Renal cortex interstitium (tissue), 11 donors: Measurements from ENCODE around the gene EXOC6B. TPM values are rescaled to one million over a fixed set of nuclear protein-coding genes. Genes with fewer than 3 reads are reported as not detected.

ENCODE experiments used
- DNase-seq, 11 donors: peaks; one replicate each; pipeline ENCODE4 v3.0.0-alpha.2; 2013; ENCODE audit warnings: low read depth in 9 of 11, low spot score in 4 of 11; ENCODE audit errors: extremely low read depth in 1 of 11
- polyA plus RNA-seq, 3 donors: library from polyadenylated mRNA; unstranded; fragments of 120-200 nt; gene quantifications; one replicate each; pipeline ENCODE4 v1.2.1, GENCODE V29; 2013; ENCODE audit not compliant: insufficient read length in 3 of 3

EXOC6B gene
- polyA plus RNA-seq, 3 donors, result 22.2 to 24.2 (median 22.7) TPM

DNA sequence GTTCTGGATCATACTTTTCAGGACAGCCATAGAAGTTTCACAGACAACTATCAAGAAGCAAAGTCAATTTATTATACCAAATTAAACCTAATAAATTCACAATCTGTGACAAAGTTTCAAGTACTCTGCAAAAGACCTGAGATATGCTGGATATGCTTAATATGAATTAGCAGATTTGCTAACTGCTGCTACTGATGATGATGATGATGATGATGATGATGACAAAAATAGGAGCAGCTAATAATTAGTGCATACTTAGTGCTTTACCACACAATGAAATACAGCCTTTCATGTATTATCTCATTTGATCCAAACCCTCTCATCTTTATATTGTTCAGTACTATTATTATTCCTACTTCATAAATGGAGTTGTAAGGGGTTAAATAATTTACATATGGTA, 462.4 kb downstream of the EXOC6B start:
- no peak for DNase-seq

DNA sequence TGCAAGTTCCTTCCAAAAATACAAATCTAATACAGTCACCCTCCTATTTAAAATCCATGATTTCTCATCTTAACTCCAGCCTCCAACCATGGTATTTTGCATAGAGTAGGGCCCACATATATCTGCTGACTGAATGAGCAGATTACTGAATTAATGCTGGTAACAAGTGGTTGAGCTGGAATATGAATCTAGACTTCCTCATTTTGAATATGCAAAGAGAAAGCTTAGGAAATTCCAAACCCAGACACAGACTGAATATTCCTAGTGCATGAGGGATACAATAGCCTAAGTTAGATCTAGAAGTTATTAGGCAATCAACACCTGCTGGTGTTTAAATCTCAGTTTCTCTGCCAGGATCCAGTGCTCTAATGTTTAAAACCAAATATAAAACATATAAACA, 463.1 kb downstream of the EXOC6B start:
- DNase-seq, result no peak

GRCh38 chr2:72361521-72361920, 464.3 kb downstream of the EXOC6B start:
- no peak for DNase-seq

DNA sequence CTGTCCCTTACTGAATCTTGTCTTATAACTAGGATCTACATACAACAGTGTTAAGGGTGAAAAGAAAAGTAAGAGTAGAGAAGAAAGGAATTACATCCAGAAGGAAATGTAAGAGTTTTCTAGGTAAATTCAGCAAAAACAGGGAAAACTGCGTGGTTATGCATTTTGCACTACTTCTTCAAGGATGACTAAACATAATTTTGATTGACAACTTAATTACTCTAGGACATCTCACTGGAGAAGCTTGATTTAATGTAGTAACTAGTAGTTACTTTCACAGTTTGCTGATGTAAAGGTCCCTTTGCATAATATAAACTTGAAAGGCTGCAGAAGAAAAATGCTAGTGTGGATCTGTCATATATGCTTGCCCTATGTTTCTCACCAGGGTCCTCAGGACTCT, 464.8 kb downstream of the EXOC6B start:
- no peak for DNase-seq

GRCh38 chr2:72350852-72351251, 475.0 kb downstream of the EXOC6B start:
- DNase-seq, result no peak

DNA sequence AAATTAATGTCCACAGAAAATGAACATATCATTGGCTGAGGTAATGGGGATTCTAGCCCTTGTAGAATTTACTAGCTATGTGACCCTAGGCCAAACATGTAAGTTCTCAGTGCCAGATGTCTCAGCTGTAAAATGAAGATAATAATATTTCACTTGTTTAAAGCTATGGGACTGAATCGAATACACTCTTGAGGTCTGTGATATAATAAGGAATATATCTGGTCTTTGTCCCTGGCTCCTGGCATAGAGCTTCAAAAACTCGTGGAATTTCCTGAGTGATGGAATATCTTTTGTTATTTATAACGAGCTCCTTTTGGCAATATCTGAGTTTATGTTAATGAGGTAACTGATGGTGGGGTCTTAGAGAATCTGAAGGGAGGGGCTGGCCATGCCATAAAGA, 476.8 kb downstream of the EXOC6B start:
- no peak for DNase-seq

DNA sequence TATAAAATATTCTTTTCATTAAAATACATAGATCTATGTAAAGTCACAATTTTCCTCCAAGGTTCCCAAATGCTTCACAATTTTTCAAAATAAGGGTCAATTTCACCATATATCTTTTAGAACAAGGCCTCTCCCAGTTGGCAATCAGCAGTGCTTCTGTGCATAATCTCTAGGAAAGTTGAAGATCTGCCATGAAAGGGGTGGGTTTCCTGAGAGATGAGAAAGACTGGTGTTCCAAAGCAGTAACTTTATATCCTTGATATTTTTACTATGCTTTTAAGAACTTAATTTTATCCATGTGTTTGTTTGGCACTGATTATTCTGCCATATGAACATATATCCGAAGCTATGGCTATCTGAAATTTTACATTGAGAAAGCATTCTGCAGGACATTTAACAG, 478.8 kb downstream of the EXOC6B start:
- DNase-seq, result no peak

GRCh38 chr2:72341639-72342038, 484.2 kb downstream of the EXOC6B start:
- no peak for DNase-seq

GRCh38 chr2:72340665-72341064, 485.2 kb downstream of the EXOC6B start:
- DNase-seq, result no peak

GRCh38 chr2:72338076-72338475, 487.8 kb downstream of the EXOC6B start:
- DNase-seq, result no peak

DNA sequence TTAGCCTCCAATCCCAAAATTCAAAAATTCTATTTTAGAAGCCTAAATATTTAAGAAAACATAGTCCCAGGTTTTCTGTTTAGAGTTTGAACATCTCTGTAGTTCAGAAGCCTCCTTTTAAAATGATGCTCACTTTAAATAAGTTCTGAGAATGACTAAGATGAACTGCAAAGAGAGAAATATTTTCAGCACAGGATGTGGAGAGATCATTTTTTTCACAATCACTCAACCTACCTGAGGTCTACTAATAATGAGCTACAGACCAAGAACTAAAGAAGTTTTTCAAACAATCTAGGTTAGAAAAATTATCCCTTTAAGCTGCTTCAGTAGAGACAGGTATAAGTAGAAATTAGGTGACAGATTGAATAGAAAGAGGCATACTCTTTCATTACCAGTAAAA, 493.1 kb downstream of the EXOC6B start:
- no peak for DNase-seq

GRCh38 chr2:72330652-72331051, 495.2 kb downstream of the EXOC6B start:
- peak in 9 of 11 donors; percentile 7 to 35 (median 23) for DNase-seq

DNA sequence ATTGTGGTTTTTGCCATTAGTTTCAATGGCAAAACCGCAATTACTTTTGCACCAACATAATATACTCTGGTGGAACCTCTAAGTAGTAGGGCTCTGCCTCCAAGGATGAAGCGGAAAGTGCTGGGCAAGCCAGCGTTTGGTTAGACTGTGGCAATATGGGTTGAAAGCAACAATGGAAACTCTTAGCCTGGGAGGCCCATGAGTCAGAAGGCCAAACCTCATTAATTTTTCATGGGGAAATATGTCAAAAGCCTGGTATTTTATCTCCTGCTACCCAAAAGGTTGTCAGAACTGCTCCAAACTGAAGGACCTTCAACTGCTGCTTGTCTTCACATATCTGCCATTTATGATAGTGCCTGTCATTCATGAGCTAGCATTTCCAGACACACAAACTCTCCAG, 499.1 kb downstream of the EXOC6B start:
- DNase-seq, result no peak

GRCh38 chr2:72325592-72326422, 500.0 kb downstream of the EXOC6B start:
- no peak for DNase-seq

DNA sequence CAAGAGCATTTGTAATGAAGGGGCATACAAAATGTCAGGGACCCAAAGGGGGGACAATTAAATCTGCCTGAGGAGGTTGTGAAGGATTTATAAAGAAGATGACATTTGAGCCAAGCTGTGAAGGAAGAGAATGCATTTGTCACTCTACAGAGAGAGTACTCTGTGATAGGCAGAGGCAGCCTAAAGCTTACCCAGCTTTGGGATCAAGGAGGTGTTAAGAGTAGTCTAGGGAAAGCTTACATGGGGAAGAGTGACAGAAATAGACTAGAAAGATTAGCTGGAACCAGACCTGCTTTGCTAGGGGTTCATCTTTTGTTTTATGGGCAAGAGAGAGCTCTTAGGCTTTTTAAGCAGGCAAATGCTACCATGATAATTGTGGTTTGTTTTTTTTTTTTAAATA, 509.1 kb downstream of the EXOC6B start:
- DNase-seq, result no peak

DNA sequence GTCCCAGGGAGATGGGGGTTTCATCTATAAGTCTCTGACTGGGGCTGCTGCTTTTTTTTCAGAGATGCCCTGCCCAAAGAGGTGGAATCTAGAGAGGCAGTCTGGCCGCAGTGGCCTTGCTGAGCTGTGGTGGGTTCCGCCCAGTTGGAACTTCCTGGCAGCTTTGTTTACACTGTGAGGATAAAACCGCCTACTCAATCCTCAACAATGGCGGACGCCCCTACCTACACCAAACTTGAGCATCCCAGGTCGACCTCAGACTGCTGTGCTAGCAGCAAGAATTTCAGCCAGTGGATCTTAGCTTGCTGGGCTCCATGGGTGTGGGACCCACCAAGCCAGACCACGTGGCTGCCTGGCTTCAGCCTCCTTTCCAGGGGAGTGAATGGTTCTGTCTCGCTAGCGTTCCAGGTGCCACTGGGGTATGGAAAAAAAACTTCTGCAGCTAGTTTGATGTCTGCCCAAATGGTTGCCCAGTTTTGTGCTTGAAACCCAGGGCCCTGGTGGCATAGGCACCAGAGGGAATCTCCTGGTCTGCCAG, 525.6 kb downstream of the EXOC6B start:
- DNase-seq, result no peak

DNA sequence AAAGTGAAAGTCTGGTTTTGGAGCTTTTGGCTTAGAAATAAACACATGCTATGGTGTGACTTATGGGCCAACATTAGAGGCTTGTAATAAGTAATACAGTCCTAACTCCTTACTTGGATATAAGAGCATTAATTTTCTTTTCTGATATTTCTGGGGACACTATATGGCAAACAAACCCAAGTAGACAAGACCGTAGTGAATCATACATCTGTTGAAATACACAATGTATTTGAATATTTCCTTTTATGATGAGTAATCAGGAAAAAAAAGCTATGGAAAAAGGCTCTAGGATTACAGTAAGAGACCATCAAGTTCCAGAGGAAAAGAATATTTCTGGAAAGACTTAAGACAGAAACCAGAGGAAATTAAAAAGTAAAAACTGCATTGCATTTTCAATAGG, 532.2 kb downstream of the EXOC6B start:
- DNase-seq, result no peak

GRCh38 chr2:72292433-72292832, 533.4 kb downstream of the EXOC6B start:
- DNase-seq, result no peak

GRCh38 chr2:72291059-72291458, 534.8 kb downstream of the EXOC6B start:
- no peak for DNase-seq

- DNase-seq, result no peak
Measured at GRCh38 chr2:72289736-72290135, 536.1 kb downstream of the EXOC6B start.

- no peak for DNase-seq
Measured at GRCh38 chr2:72289283-72289682, 536.5 kb downstream of the EXOC6B start.
